Activated B cell treated with CpG ODN at 0.5 μM for 24 hours (primary cell): Measurements from ENCODE around the gene VPS13D. TPM values are rescaled to one million over a fixed set of nuclear protein-coding genes. Genes with fewer than 3 reads are reported as not detected.

Source experiments
- ATAC-seq: fragments of 200-7000 bp; cut with Tn5 transposase; one replicate; pipeline ENCODE4 v1.10.0; 2021; ENCODE audit warnings: low read depth, mild to moderate bottlenecking, moderate library complexity
- CTCF ChIA-PET: fragments of 350-600 bp; sonication (Branson Sonifier 250); formaldehyde crosslinking; loops from one replicate; lab custom pipeline; 2021; ENCODE audit warnings: antibody characterized with exemption; lab: Charles Lee
- POLR2A ChIA-PET: fragments of 350-600 bp; sonication (Branson Sonifier 250); formaldehyde crosslinking; loops from one replicate; lab custom pipeline; 2021; ENCODE audit warnings: antibody characterized with exemption; lab: Charles Lee
- DNase-seq: peaks from one replicate; pipeline ENCODE4 v3.0.0; 2022
- H3K27ac Mint-ChIP-seq: one replicate; pipeline ENCODE4 v1.8.0; 2020; ENCODE audit warnings: mixed read lengths
- H3K27me3 Mint-ChIP-seq: one replicate; pipeline ENCODE4 v1.8.0; 2021; ENCODE audit warnings: mixed read lengths
- H3K36me3 Mint-ChIP-seq: one replicate; pipeline ENCODE4 v1.8.0; 2021; ENCODE audit warnings: low read depth, mixed read lengths
- H3K4me1 Mint-ChIP-seq: one replicate; pipeline ENCODE4 v1.8.0; 2021; ENCODE audit warnings: mixed read lengths
- H3K4me3 Mint-ChIP-seq: one replicate; pipeline ENCODE4 v1.8.0; 2020; ENCODE audit warnings: mild to moderate bottlenecking, mixed read lengths
- H3K9me3 Mint-ChIP-seq: one replicate; pipeline ENCODE4 v1.8.0; 2020; ENCODE audit warnings: mixed read lengths
- CTCF ChIP-seq: fragments of 200-600 bp; IDR thresholded peaks from one replicate; pipeline ENCODE4 v1.8.0; 2022; ENCODE audit warnings: antibody characterized with exemption, mild to moderate bottlenecking
- intact Hi-C: fragments of 100-400 bp; cut with micrococcal nuclease; formaldehyde crosslinking; loops from one replicate; pipeline ENCODE4 v1.15.1; 2024
- total RNA-seq: library from RNA; stranded (reverse); gene quantifications from 2 replicates; pipeline ENCODE4 v1.2.3, GENCODE V29; 2022

VPS13D gene
- total RNA-seq, 1 donor from 2014 or later, result 64.5 TPM

- POLR2A ChIA-PET, result no interaction called here
- Mint-ChIP-seq H3K4me1 (peaks cover 2% of the 10 kb centered on the region), H3K4me3 (no peak overlapping the region), H3K36me3 (peaks cover 84% of the 10 kb centered on the region), H3K27me3 (no peaks in the 10 kb centered on the region), H3K27ac (no peak overlapping the region), H3K9me3 (peaks cover 8% of the 10 kb centered on the region)
- CTCF ChIA-PET, result interaction anchor here (1.2 to 1.8 kb wide), 2 partner anchors 10 to 213 kb away, joined by 4 read pairs; no protein-coding TSS in a partner anchor
- intact Hi-C loops, result loop anchor here (2.0 kb wide), 1 partner anchor 212 kb away; the partner anchor contains the start of gene DHRS3
- TF ChIP-seq CTCF, result no peak
- no peak for DNase-seq
- no peak for ATAC-seq
These were observed 176.6 kb downstream of the VPS13D start for GRCh38 chr1:12406211-12407021.

- ATAC-seq, result no peak
- intact Hi-C loops, result loop anchor here (2.0 kb wide), 1 partner anchor 211 kb away; the partner anchor contains the start of gene DHRS3
- no peak for TF ChIP-seq CTCF
- DNase-seq, result no peak
- Mint-ChIP-seq H3K9me3 (peaks cover 8% of the 10 kb centered on the region), H3K27me3 (no peaks in the 10 kb centered on the region), H3K4me3 (no peak overlapping the region), H3K27ac (no peak overlapping the region), H3K36me3 (peaks cover 85% of the 10 kb centered on the region), H3K4me1 (peaks cover 2% of the 10 kb centered on the region)
- ChIA-PET POLR2A (no interaction called here), CTCF (interaction anchor here (1.2 to 1.8 kb wide), 2 partner anchors 9 to 213 kb away, joined by 4 read pairs; no protein-coding TSS in a partner anchor)
These were observed 177.5 kb downstream of the VPS13D start for GRCh38 chr1:12407050-12407961.

- POLR2A ChIA-PET, result no interaction called here
These were observed 178.2 kb downstream of the VPS13D start for GRCh38 chr1:12407962-12408454.

GRCh38 chr1:12408662-12409061 lies 178.8 kb downstream of the VPS13D start:
- ChIA-PET CTCF (interaction anchor here (1.8 kb wide), 1 partner anchor 7 kb away, joined by 4 read pairs; no protein-coding TSS in a partner anchor), POLR2A (no interaction called here)
- Mint-ChIP-seq H3K36me3 (peaks cover 82% of the 10 kb centered on the region), H3K9me3 (peaks cover 8% of the 10 kb centered on the region), H3K4me1 (peaks cover 2% of the 10 kb centered on the region), H3K27ac (peak overlapping the region; percentile 21), H3K4me3 (no peak overlapping the region), H3K27me3 (no peaks in the 10 kb centered on the region)
- ATAC-seq, result no peak
- DNase-seq, result no peak
- intact Hi-C loops, result no loop called here
- TF ChIP-seq CTCF, result no peak

More at GRCh38 chr1:12407962-12408454, 178.2 kb downstream of the VPS13D start:
- no peak for ATAC-seq
- no peak for TF ChIP-seq CTCF
- CTCF ChIA-PET, result interaction anchor here (1.2 to 1.8 kb wide), 2 partner anchors 8 to 212 kb away, joined by 4 read pairs; no protein-coding TSS in a partner anchor
- intact Hi-C loops, result loop anchor here (2.0 kb wide), 1 partner anchor 211 kb away; the partner anchor contains the start of gene DHRS3
- Mint-ChIP-seq H3K27me3 (no peaks in the 10 kb centered on the region), H3K36me3 (peaks cover 85% of the 10 kb centered on the region), H3K27ac (no peak overlapping the region), H3K4me1 (peaks cover 2% of the 10 kb centered on the region), H3K4me3 (no peak overlapping the region), H3K9me3 (peaks cover 8% of the 10 kb centered on the region)
- DNase-seq, result no peak
